Measurements from ENCODE around the gene PIGU.

Gene PIGU

DNA sequence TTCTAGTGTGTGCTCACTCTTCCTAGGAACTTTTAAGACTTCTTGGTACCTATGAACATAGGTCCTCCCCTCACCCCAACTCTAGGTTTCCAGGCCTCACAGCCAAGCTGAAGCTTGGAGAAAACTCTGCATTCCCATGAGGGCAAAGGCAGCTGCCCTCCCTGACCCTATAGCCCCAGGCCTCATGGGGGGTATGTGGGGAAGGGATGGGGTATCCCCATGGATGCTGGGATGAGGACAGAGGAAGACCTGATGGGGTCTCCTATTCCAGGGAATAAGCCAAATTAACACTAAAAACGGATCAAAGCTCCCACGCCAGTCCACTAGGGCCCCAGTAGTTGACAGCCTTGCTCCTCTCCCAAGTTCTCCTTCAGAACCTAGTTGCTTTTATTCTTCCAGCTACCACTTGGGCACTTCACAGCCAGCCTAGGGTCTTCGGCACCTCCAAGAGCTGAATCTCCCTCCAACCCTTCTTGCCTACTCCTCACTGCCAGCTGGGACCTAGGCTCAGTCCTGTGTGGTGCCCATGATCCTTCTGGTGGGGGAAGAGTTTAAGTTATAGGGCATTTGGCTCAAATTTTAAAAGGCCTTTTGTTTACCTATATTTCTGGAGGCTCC lies 35.0 kb upstream of the PIGU start:
- Mint-ChIP-seq H3K4me1 (peaks cover 18% of the 10 kb centered on the region), H3K36me3 (ENCODE audit: insufficient read depth) (peaks cover 50% of the 10 kb centered on the region), H3K4me3 (peak overlapping the region; percentile 63)

DNA sequence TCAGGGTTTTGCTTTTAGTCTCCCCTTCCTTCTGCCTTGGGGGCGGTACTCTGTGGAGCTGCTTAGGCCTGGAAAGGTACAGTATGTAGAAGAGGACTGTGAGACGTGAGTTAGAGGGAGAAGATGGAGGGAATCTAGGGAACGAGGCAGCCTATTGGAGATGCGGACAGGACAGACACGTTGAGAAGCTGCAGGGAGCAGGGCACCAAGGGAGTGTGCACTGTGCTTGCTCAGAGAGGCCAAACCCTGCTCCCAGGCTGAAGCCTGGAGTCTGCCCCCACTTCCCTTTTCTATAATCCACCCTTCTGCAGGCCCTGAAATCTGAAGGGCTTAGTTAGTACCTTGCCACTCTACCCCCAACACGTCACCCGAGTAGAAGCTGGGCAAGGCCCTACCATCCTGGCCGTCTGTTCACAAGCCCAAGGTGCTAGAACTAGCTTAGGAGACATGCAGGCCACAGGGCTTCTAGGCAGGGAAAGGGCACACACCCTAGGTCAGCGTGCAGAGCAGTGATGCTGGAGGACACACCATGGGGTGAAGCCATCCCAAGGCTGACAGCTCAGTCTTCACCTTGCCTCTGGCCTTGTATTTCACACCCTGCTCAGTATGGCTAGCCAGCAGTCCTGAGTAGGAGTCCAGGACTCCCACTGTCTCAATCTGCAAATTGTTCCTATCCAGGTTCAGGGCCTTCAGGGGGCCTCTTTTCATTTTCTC lies 34.1 kb upstream of the PIGU start:
- peaks cover 48% of the 10 kb centered on the region for H3K36me3 Mint-ChIP-seq (ENCODE audit: insufficient read depth)
- no peaks in the 10 kb centered on the region for H3K9me3 Mint-ChIP-seq
- no peaks in the 10 kb centered on the region for H3K27me3 Mint-ChIP-seq
- H3K27ac Mint-ChIP-seq (ENCODE audit: low read depth): peak overlapping the region; percentile 87
- DNase-seq (ENCODE audit: low spot score in 2 of 2): no peak
- peaks cover 18% of the 10 kb centered on the region for H3K4me1 Mint-ChIP-seq
- no peak for ATAC-seq (replicated peaks; ENCODE audit: extremely low read depth, poor library complexity, severe bottlenecking)
- H3K4me3 Mint-ChIP-seq: peak overlapping the region; percentile 83

More for the DNA sequence above, 35.0 kb upstream of the PIGU start:
- no peak for DNase-seq (ENCODE audit: low spot score in 2 of 2)
- ATAC-seq (replicated peaks; ENCODE audit: extremely low read depth, poor library complexity, severe bottlenecking): no peak
- Mint-ChIP-seq H3K9me3 (no peaks in the 10 kb centered on the region), H3K27ac (ENCODE audit: low read depth) (peak overlapping the region; percentile 49), H3K27me3 (no peaks in the 10 kb centered on the region)

DNA sequence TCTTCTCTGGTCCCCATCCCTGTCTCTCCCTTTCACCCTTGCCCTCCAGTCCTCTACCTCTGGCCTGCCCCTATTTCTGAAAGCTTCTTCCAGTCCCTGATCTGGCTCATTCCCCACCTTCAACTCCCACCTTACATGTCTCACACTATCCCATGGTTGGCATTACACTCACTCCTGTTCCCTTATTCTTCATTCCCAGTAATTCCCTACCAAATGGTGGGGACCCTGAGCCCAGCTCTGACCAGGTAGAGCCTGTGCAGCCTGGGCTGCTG lies 33.6 kb upstream of the PIGU start:
- H3K27me3 Mint-ChIP-seq: no peaks in the 10 kb centered on the region
- no peaks in the 10 kb centered on the region for H3K9me3 Mint-ChIP-seq
- DNase-seq (ENCODE audit: low spot score in 2 of 2) (no peak), ATAC-seq (replicated peaks; ENCODE audit: extremely low read depth, poor library complexity, severe bottlenecking) (no peak)
- H3K4me1 Mint-ChIP-seq: peaks cover 18% of the 10 kb centered on the region
- H3K36me3 Mint-ChIP-seq (ENCODE audit: insufficient read depth): peaks cover 51% of the 10 kb centered on the region
- H3K27ac Mint-ChIP-seq (ENCODE audit: low read depth): peak overlapping the region; percentile 87
- peak overlapping the region; percentile 83 for H3K4me3 Mint-ChIP-seq

DNA sequence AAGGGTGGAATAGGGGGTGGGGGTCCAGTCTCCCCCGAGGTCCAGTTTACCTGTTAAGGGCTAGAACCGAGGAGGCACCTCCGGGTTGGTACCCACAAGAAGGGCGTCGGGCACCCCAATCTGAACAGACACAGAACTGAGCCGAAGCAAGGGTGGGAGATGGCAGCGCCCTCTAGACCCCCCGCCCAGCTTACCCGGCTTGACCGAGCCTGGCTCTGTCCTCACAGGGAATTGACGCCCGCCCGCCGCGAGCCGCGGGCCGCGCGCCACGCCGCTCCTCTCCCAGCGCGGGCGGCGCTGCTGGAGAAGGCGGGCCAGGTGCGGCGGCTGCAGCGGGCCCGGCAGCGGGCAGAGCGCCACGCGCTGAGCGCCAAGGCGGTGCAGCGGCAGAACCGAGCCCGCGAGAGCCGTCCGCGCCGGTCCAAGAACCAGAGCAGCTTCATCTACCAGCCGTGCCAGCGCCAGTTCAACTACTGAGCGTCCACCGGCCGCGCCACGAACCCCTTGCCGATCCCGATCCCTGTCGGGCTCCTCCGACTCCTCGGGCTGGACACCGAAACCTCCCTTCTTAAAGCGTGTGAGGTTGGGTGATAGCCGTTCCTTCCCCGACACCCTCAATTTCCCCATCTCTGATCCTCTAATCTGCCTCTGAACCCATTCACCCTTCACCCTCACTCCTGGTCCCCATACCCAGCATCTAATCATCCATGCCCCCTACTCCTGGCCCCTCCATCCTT lies 33.1 kb upstream of the PIGU start:
- H3K27ac Mint-ChIP-seq (ENCODE audit: low read depth): peak overlapping the region; percentile 87
- ATAC-seq (replicated peaks; ENCODE audit: extremely low read depth, poor library complexity, severe bottlenecking): peak; percentile 33
- peaks cover 18% of the 10 kb centered on the region for H3K4me1 Mint-ChIP-seq
- no peaks in the 10 kb centered on the region for H3K27me3 Mint-ChIP-seq
- H3K36me3 Mint-ChIP-seq (ENCODE audit: insufficient read depth): peaks cover 51% of the 10 kb centered on the region
- H3K4me3 Mint-ChIP-seq: peak overlapping the region; percentile 83
- no peak for DNase-seq (ENCODE audit: low spot score in 2 of 2)
- H3K9me3 Mint-ChIP-seq: no peaks in the 10 kb centered on the region

DNA sequence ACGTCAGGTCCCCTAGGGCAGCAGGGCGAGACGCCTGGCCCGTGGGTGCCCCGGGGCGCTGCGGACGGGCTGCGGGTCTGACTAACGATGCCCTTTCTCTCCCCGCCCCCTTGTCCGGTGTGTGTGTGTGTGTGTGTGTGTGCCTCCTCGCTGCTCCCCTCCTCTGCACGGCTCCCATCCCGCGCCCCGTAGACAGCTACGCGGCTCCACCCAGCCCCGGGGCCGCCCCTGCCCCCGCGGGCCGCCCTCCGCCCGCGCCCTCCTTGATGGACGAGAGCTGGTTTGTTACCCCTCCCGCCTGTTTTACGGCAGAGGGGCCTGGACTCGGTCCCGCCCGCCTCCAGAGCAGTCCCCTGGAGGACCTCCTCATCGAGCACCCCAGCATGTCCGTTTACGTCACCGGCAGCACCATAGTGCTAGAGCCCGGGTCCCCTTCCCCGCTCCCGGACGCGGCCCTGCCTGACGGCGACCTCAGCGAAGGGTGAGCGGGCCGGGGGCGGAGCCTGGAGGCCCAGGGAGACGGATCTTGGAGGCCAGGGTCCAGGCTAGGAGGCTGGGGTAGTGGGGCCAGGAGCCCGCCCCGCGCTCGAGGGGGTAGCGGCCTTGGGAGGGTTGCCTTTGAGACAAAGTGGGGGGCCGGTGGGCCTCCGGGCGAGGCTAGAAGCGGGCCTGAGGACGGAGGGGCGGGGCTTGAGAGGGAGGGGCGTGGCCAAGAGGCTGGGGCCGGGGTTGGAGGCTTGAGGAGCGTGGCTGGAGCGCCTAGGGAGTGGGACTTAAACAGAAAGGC lies 32.3 kb upstream of the PIGU start:
- H3K4me1 Mint-ChIP-seq: peaks cover 24% of the 10 kb centered on the region
- ATAC-seq (replicated peaks; ENCODE audit: extremely low read depth, poor library complexity, severe bottlenecking): peak; percentile 57
- DNase-seq (ENCODE audit: low spot score in 2 of 2): peak; percentile 78 to 80

DNA sequence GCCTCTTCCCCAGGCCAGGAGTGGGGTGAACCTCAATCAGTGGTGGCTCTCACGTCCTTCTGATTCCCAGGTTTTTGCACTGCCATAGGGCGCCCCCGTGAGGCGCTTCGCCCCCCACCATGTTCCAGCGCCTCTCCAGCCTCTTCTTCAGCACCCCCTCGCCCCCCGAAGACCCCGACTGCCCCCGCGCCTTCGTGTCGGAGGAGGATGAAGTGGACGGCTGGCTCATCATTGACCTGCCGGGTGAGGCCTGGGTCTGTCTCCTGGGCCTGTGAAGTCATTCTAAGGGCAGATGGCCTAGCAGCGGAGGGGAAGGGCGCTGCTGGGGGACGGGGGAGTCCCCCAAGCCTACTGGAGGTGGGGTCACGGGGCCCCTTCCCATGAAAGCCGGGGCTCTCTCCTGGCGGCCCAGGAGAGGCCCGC lies 31.7 kb upstream of the PIGU start:
- Mint-ChIP-seq H3K27ac (ENCODE audit: low read depth) (peak overlapping the region; percentile 87), H3K36me3 (ENCODE audit: insufficient read depth) (peaks cover 59% of the 10 kb centered on the region), H3K4me3 (peak overlapping the region; percentile 83), H3K4me1 (peaks cover 28% of the 10 kb centered on the region), H3K9me3 (no peaks in the 10 kb centered on the region), H3K27me3 (no peaks in the 10 kb centered on the region)
- DNase-seq (ENCODE audit: low spot score in 2 of 2) (peak in 1 of 2 donors; percentile 41), ATAC-seq (replicated peaks; ENCODE audit: extremely low read depth, poor library complexity, severe bottlenecking) (no peak)

More for the DNA sequence above, 32.3 kb upstream of the PIGU start:
- H3K36me3 Mint-ChIP-seq (ENCODE audit: insufficient read depth): peaks cover 58% of the 10 kb centered on the region
- H3K9me3 Mint-ChIP-seq: no peaks in the 10 kb centered on the region
- peak overlapping the region; percentile 87 for H3K27ac Mint-ChIP-seq (ENCODE audit: low read depth)
- H3K27me3 Mint-ChIP-seq: no peaks in the 10 kb centered on the region
- H3K4me3 Mint-ChIP-seq: peak overlapping the region; percentile 83

DNA sequence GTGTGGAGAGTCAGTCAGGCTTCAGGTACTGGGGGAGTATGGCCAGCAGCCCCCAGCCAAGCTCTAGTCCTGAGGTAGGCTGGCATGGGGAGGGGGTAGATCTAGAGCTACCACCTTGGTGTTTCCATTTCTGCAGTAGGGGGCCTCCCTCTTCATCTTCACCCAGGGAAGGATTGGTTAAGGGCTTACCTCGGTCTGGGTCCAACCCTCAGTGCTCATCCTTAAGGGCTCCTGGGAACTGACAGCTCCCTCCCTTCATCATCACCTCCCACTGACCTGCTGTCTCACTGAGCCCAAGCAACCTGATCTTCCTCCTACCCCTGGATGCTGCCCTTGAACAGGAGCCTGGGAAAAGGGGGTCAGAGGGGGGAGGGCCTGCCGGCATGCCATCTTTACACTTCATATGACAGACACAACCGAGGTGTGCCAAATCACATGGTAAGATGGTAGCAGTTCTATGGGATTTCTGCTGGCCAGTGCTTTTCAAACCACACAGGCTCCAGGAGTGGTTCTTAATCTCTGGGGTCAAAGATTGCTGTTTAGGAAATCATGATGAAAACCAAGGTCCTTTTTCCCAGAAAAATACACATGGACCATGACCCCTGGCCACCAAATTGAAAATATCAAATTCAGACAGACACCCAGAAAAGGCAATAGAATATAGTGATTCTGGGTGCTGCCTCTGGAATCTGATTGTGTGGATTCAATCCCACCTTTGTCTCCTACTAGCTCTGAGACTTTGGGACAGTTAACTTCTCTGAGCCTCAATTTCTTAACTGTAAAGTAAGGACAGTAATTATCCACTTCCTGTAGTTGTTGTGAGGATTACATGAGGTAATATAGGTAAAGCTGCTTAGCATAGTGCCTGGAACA lies 30.3 kb upstream of the PIGU start:
- H3K27me3 Mint-ChIP-seq: no peaks in the 10 kb centered on the region
- H3K4me3 Mint-ChIP-seq: no peak overlapping the region
- H3K27ac Mint-ChIP-seq (ENCODE audit: low read depth): peak overlapping the region; percentile 2
- ATAC-seq (replicated peaks; ENCODE audit: extremely low read depth, poor library complexity, severe bottlenecking) (no peak), DNase-seq (ENCODE audit: low spot score in 2 of 2) (no peak)
- H3K36me3 Mint-ChIP-seq (ENCODE audit: insufficient read depth): peaks cover 59% of the 10 kb centered on the region
- H3K9me3 Mint-ChIP-seq: no peaks in the 10 kb centered on the region
- H3K4me1 Mint-ChIP-seq: peaks cover 38% of the 10 kb centered on the region

DNA sequence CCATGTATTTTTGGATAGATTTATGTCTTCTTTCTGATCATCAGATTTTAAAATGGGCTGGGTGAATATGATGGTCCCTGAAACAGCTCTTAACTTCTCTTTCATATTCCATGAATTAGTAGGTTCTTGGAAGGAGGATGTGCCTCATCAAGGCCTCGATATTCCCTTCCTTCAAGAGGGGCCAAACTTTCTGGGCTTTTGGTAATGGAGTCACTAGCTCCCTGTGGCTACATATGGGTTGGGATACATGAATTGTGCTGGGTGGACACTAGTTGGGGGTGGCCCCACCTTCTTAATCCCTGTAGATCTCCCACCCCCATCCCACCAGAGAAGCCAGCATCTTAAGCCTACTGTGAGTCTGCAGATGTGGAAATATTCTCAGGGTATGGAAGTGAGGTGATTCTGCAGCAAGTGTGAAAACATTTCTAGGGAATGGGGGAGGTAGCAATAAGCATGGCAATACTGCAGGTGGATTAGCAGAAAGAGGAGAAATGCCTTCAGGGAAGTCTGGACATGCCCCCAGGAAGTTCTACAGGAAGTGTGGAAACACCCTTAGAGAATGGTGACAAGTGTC lies 29.5 kb upstream of the PIGU start:
- peaks cover 57% of the 10 kb centered on the region for H3K36me3 Mint-ChIP-seq (ENCODE audit: insufficient read depth)
- H3K9me3 Mint-ChIP-seq: no peaks in the 10 kb centered on the region
- H3K4me3 Mint-ChIP-seq: no peak overlapping the region
- H3K27me3 Mint-ChIP-seq: no peaks in the 10 kb centered on the region
- H3K27ac Mint-ChIP-seq (ENCODE audit: low read depth): peak overlapping the region; percentile 2
- no peak for DNase-seq (ENCODE audit: low spot score in 2 of 2)
- H3K4me1 Mint-ChIP-seq: peaks cover 38% of the 10 kb centered on the region
- no peak for ATAC-seq (replicated peaks; ENCODE audit: extremely low read depth, poor library complexity, severe bottlenecking)

DNA sequence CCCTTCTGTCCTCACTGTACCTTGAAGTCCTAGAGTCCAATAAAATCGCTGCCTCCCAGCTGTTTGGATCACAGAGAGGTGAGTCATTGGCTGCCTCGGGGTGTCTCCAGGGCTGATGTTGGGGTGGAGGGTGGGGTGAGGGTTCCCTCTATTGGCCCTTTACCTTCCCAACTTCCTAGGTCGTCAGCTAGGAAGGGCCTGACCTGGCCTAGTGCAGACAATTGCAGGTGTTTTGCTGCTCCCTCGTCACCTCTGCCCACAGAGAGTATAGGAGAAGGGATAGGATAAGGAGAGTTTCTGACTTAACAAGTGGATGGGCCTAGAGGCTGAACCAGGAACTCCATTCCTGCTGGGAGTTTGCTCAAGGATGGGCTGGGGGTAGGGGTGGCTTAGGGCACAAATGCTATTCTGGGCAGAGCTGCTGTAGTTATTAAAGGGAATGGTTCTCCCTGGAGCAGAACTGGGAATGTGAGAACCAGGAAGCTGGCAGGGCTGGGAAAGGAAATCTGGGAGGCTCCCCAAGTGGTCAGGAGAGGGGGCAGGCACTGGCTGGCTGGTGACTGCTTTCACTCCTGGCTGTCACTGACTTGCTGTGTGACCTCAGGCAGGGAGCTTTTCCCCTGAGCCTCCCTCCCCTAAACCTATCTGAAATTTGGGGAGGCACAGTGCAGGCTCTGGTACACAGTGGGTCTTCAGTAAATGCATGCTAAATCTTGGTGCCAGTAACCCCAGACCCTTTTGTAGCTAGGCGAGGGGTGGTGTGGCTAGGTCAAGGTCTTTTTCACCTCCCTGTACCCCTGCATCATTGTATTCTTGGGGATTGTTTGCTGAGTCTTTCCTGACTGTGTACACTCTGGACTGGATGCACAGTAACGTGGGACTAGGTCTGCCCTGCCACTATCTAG lies 28.8 kb upstream of the PIGU start:
- H3K9me3 Mint-ChIP-seq: no peaks in the 10 kb centered on the region
- H3K36me3 Mint-ChIP-seq (ENCODE audit: insufficient read depth): peaks cover 51% of the 10 kb centered on the region
- no peaks in the 10 kb centered on the region for H3K27me3 Mint-ChIP-seq
- peak overlapping the region; percentile 100 for H3K27ac Mint-ChIP-seq (ENCODE audit: low read depth)
- peaks cover 36% of the 10 kb centered on the region for H3K4me1 Mint-ChIP-seq
- H3K4me3 Mint-ChIP-seq: peak overlapping the region; percentile 96
- DNase-seq (ENCODE audit: low spot score in 2 of 2) (no peak), ATAC-seq (replicated peaks; ENCODE audit: extremely low read depth, poor library complexity, severe bottlenecking) (no peak)

DNA sequence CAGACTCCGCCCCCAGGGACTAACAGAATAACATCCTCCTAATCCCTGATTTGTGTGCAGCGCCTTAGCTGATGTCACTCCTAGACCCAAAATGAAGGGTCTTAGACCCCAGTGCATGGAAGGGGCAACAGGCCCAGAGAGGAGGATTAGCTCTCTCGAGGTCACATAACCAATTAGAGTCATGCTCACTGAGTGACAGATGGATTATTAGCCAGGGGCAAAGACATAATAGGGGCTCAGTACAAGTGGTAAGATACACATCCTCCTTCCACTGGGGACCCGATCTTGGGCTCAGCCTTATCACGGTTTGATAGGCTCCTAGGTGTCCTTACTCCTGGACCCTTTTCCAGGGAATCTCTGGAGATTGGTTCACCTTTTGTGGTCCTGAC lies 28.1 kb upstream of the PIGU start:
- Mint-ChIP-seq H3K27me3 (no peaks in the 10 kb centered on the region), H3K27ac (ENCODE audit: low read depth) (peak overlapping the region; percentile 100), H3K4me1 (peaks cover 29% of the 10 kb centered on the region), H3K4me3 (peak overlapping the region; percentile 96), H3K9me3 (no peaks in the 10 kb centered on the region), H3K36me3 (ENCODE audit: insufficient read depth) (peaks cover 46% of the 10 kb centered on the region)
- ATAC-seq (replicated peaks; ENCODE audit: extremely low read depth, poor library complexity, severe bottlenecking): no peak
- no peak for DNase-seq (ENCODE audit: low spot score in 2 of 2)
